GM18511 (cell line): ENCODE measurements around the gene TAS2R42.

Source experiments
- ATAC-seq: cut with Tn5 transposase; IDR thresholded peaks from one replicate; pipeline ENCODE4 v1.9.1; 2021; ENCODE audit warnings: mild to moderate bottlenecking, moderate library complexity; ENCODE audit not compliant: unreplicated experiment

Gene TAS2R42

GRCh38 chr12:11147420-11147819, 39.3 kb downstream of the TAS2R42 start:
- no peak for ATAC-seq

- no peak for ATAC-seq
These were observed 42.4 kb downstream of the TAS2R42 start for GRCh38 chr12:11144297-11144696.

GRCh38 chr12:11143352-11143751, 43.4 kb downstream of the TAS2R42 start:
- no peak for ATAC-seq

DNA sequence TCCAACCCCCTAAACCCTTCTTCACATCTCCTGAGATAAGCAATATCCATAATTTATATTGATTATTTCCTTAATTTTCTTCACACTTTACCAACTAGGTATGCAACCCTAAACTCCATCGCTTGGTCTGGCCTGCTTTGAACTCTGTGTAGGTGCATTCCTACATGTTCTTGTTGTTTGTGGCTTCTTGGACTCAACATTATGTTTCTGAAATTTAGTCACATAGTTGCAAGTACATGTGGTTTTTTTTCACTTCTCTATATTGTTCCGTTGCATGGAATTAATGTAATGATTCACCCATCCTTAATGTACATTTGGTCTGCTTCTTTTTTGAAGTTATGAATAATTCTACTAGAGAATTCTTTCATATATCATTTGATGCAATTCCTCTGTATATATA, 50.7 kb downstream of the TAS2R42 start:
- ATAC-seq, result no peak
